DMS79 treated with DMSO at 0.1 percent for 48 hours (cell line): ENCODE measurements around the gene DNAJC17.

Experiments
- DNase-seq: peaks from one replicate; lab custom pipeline; 2025; lab: John Stamatoyannopoulos, UW

Gene DNAJC17

GRCh38 chr15:40830884-40831283, 23.6 kb upstream of the DNAJC17 start:
- peak; percentile 68 for DNase-seq

GRCh38 chr15:40829115-40829514, 21.8 kb upstream of the DNAJC17 start:
- no peak for DNase-seq

GRCh38 chr15:40828447-40829036, 21.3 kb upstream of the DNAJC17 start, which contains the start of gene PPP1R14D:
TSS of gene PPP1R14D (minus strand) at chr15:40828708. CDS start at chr15:40828641, 67 bp downstream.
- no peak for DNase-seq

- no peak for DNase-seq
Measured at GRCh38 chr15:40826423-40827075, 19.3 kb upstream of the DNAJC17 start.

GRCh38 chr15:40825661-40826422, 18.6 kb upstream of the DNAJC17 start:
- DNase-seq: no peak

GRCh38 chr15:40823572-40824343, 16.5 kb upstream of the DNAJC17 start:
- DNase-seq: no peak

- no peak for DNase-seq
Measured at GRCh38 chr15:40821195-40821594, 13.9 kb upstream of the DNAJC17 start.

DNA sequence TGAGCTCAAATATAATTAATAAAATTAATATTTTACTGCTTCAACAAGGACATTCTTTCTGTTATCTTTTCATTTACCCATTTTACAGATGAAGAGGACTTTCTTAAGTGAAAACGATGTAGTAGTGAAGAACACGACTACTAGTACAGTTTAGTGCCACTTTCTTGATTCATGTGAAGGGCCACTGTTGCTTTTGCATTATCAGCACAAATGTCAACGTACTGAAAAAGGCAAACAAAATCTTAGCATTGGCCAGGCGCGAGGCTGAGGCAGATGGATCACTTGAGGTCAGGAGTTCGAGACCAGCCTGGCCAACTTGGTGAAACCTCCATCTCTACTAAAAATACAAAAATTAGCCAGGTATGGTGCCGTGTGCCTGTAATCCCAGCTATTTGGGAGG, 11.8 kb upstream of the DNAJC17 start:
- DNase-seq: no peak

- DNase-seq: peak; percentile 51
Measured at GRCh38 chr15:40815042-40815698, 7.9 kb upstream of the DNAJC17 start.

DNA sequence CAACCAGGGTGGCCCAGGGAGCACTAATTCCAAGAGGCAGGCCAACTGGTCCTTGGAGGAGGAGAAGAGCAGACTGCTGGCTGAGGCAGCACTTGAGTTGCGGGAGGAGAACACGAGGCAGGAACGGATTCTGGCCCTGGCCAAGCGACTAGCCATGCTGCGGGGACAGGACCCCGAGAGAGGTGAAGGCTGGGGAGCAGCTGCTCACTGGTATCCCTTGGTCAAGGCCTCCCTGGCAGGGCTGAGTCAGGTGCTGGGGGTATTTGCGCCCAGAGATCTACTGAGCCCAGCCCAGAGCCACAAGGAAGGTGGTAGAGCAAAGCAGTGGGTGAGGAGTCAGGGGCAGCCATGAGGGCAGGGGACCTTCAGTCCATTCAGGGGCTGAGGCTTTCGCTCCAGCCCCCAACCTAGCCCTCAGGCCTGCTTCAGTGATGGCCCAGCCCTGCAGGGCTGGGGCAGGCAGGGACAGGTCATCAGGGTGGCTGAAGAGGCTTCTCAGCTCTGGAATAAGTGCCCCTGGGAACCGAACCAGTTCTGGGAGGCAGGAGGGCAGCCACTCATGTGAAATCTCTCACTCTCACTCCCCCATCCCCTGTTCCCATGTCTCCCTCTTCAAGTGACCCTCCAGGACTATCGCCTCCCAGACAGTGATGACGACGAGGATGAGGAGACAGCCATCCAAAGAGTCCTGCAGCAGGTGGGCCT, 5.6 kb upstream of the DNAJC17 start:
- DNase-seq: no peak

- no peak for DNase-seq
Measured at GRCh38 chr15:40808861-40809450, 1.7 kb upstream of the DNAJC17 start.

- DNase-seq: no peak
Measured at GRCh38 chr15:40807888-40808461, 702 bp upstream of the DNAJC17 start.

DNA sequence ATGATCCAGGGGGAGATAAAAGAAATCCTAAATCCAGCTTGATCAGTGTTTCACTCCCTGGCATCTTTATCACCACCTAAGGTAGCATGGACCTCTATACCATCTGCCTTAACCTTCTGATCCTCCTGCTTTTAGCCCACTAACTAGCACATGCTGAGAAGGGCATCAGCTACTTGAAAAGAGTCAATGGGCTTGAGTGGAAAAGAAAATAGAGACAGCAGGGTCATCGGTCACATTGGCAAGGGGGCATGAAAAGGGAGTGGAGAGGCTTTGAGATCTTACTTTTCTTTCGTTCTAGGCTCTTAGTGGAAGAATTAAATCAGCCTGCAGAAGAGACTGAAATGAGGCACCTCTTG, 623 bp downstream of the DNAJC17 start:
- no peak for DNase-seq

GRCh38 chr15:40803688-40804087, 3.6 kb downstream of the DNAJC17 start:
- DNase-seq: no peak

DNA sequence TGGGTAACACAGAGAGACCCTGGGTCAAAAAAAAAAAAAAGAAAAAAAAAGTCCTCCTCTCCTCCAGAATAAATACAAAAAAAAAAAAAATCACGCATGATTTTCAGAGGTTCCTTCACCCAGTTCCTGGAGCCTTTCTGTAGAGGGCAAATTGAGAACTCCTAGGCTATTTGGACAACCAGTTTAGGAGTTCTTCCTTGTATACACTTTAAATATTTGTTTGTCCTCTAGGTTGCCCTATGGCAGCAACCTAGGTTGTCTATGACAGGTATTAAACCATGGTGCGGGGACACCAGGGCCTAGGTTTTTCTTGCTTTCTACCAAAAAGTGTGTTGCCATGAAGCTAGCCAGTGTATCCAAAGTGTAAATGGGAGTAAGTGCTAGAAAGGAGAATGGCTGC, 4.2 kb downstream of the DNAJC17 start:
- no peak for DNase-seq

DNA sequence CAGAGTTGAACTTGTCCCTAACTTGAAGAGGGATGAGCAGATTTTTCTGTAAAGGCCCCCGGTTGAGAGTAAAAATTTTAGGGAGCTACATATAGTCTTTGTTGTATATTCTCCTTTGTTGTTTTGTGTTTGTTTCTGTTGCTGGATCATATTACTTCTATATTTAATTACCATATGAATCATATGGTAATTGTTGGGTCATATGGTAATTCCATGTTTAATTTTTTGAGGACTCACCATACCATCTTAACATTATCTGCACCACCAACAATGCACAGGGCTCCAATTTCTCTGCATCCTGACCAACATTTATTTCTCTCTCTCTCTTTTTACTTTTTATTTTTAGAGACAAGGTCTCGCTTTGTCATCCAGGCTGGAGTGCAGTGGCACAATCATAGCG, 7.8 kb downstream of the DNAJC17 start:
- no peak for DNase-seq

- no peak for DNase-seq
Measured at GRCh38 chr15:40796512-40796911, 10.8 kb downstream of the DNAJC17 start.

DNA sequence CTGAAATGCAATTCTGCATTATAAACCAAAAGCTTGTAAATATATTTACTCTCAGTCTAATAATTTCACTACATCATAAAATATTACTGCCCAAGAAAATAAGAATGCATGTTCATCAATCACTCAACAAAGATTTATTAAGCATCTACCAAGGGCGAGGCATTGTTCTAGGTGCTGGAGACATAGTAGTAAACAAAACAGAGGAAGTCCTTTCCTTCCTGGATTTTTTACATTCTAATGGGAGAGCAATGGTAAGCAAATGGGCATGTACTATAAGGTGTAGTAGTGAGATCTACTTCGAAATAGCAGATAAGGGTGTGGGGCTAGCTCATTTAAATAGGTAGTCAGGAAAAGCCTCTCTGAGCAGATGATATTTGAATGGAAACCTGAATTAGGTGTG, 11.2 kb downstream of the DNAJC17 start:
- no peak for DNase-seq

- DNase-seq: no peak
Measured at GRCh38 chr15:40793216-40793989, 13.9 kb downstream of the DNAJC17 start.

GRCh38 chr15:40792394-40792793, 14.9 kb downstream of the DNAJC17 start:
- no peak for DNase-seq
